Glutamatergic neuron (in vitro differentiated cells): Measurements from ENCODE around the gene FABP7. TPM values are rescaled to one million over a fixed set of nuclear protein-coding genes. Genes with fewer than 3 reads are reported as not detected.

Experiments used
- DNase-seq: peaks from one replicate; pipeline ENCODE4 v3.0.0; 2022
- H3K27ac Mint-ChIP-seq: one replicate; pipeline ENCODE4 v1.8.0; 2020; ENCODE audit warnings: mild to moderate bottlenecking, mixed read lengths, inconsistent platforms; ENCODE audit not compliant: unreplicated experiment
- H3K27me3 Mint-ChIP-seq: one replicate; pipeline ENCODE4 v1.8.0; 2020; ENCODE audit warnings: mild to moderate bottlenecking, moderate library complexity, mixed read lengths, inconsistent platforms; ENCODE audit not compliant: unreplicated experiment
- H3K36me3 Mint-ChIP-seq: one replicate; pipeline ENCODE4 v1.8.0; 2020; ENCODE audit warnings: mild to moderate bottlenecking, mixed read lengths, inconsistent platforms; ENCODE audit not compliant: unreplicated experiment
- H3K4me1 Mint-ChIP-seq: one replicate; pipeline ENCODE4 v1.8.0; 2020; ENCODE audit warnings: mild to moderate bottlenecking, low read depth, mixed read lengths, inconsistent platforms; ENCODE audit not compliant: unreplicated experiment
- H3K4me3 Mint-ChIP-seq: one replicate; pipeline ENCODE4 v1.8.0; 2020; ENCODE audit warnings: mild to moderate bottlenecking, mixed read lengths, inconsistent platforms; ENCODE audit not compliant: unreplicated experiment
- H3K9me3 Mint-ChIP-seq: one replicate; pipeline ENCODE4 v1.8.0; 2020; ENCODE audit warnings: mild to moderate bottlenecking, moderate library complexity, mixed read lengths, inconsistent platforms; ENCODE audit not compliant: unreplicated experiment
- CTCF ChIP-seq: fragments of 200-600 bp; sonication (generic); IDR thresholded peaks from one replicate; pipeline ENCODE4 v1.5.0; 2021; ENCODE audit not compliant: partially characterized antibody, unreplicated experiment
- total RNA-seq: library from RNA; stranded (reverse); fragmentation: NEBNext Ultra II Directional; extraction: Animal tissue kit (Norgen Biotek cat#: 25700); gene quantifications from one replicate; pipeline ENCODE4 v1.2.1, GENCODE V29; 2021; ENCODE audit not compliant: unreplicated experiment

FABP7 gene
- total RNA-seq, 1 donor from 2014 or later, result 3.3 TPM

GRCh38 chr6:122734529-122735395 is 44.8 kb upstream of the FABP7 start:
- Mint-ChIP-seq H3K4me3 (peak overlapping the region; percentile 22), H3K36me3 (no peaks in the 10 kb centered on the region), H3K9me3 (peaks cover 3% of the 10 kb centered on the region), H3K27me3 (no peaks in the 10 kb centered on the region), H3K4me1 (peaks cover 25% of the 10 kb centered on the region), H3K27ac (peak overlapping the region; percentile 87)
- DNase-seq, result no peak
- no peak for TF ChIP-seq CTCF

GRCh38 chr6:122735582-122735981 is 43.9 kb upstream of the FABP7 start:
- peak overlapping the region; percentile 87 for H3K27ac Mint-ChIP-seq
- no peaks in the 10 kb centered on the region for H3K27me3 Mint-ChIP-seq
- TF ChIP-seq CTCF, result no peak
- DNase-seq, result no peak
- H3K36me3 Mint-ChIP-seq, result no peaks in the 10 kb centered on the region
- peak overlapping the region; percentile 21 for H3K4me3 Mint-ChIP-seq
- peaks cover 3% of the 10 kb centered on the region for H3K9me3 Mint-ChIP-seq
- peaks cover 25% of the 10 kb centered on the region for H3K4me1 Mint-ChIP-seq

GRCh38 chr6:122736163-122736562 is 43.4 kb upstream of the FABP7 start:
- peaks cover 25% of the 10 kb centered on the region for H3K4me1 Mint-ChIP-seq
- no peaks in the 10 kb centered on the region for H3K36me3 Mint-ChIP-seq
- H3K4me3 Mint-ChIP-seq, result peak overlapping the region; percentile 61
- peak overlapping the region; percentile 94 for H3K27ac Mint-ChIP-seq
- no peak for TF ChIP-seq CTCF
- H3K9me3 Mint-ChIP-seq, result peaks cover 3% of the 10 kb centered on the region
- no peak for DNase-seq
- no peaks in the 10 kb centered on the region for H3K27me3 Mint-ChIP-seq

GRCh38 chr6:122736616-122737015 is 42.9 kb upstream of the FABP7 start:
- H3K27me3 Mint-ChIP-seq, result no peaks in the 10 kb centered on the region
- H3K4me3 Mint-ChIP-seq, result no peak overlapping the region
- H3K27ac Mint-ChIP-seq, result peak overlapping the region; percentile 94
- H3K36me3 Mint-ChIP-seq, result no peaks in the 10 kb centered on the region
- peaks cover 3% of the 10 kb centered on the region for H3K9me3 Mint-ChIP-seq
- DNase-seq, result no peak
- H3K4me1 Mint-ChIP-seq, result peaks cover 25% of the 10 kb centered on the region
- TF ChIP-seq CTCF, result no peak

GRCh38 chr6:122740091-122740490 is 39.4 kb upstream of the FABP7 start:
- Mint-ChIP-seq H3K36me3 (no peaks in the 10 kb centered on the region), H3K27ac (no peak overlapping the region), H3K27me3 (no peaks in the 10 kb centered on the region), H3K4me1 (peaks cover 15% of the 10 kb centered on the region), H3K9me3 (no peaks in the 10 kb centered on the region), H3K4me3 (no peak overlapping the region)
- no peak for DNase-seq
- TF ChIP-seq CTCF, result no peak
